Heart right ventricle (tissue), 16 donors: ENCODE measurements around the gene RTN4R. TPM values are rescaled to one million over a fixed set of nuclear protein-coding genes. Genes with fewer than 3 reads are reported as not detected.

Experiments
- ATAC-seq, 8 donors: fragments of 200-7000 bp; cut with Tn5 transposase; one replicate each; pipeline ENCODE4 v1.9.1; 2020; ENCODE audit warnings: mild to moderate bottlenecking in 8 of 8, moderate library complexity in 8 of 8, moderate number of reproducible peaks in 1 of 8
- DNase-seq, 2 donors: peaks; one replicate each; pipeline ENCODE4 v3.0.0-alpha.2; 2020
- H3K27ac ChIP-seq, 10 donors: fragments of 200-600 bp; sonication (generic) in 2 of 10; one replicate each; pipeline versions ENCODE4 v1.5.0 to v1.8.0; 2020 to 2022; ENCODE audit warnings: mild to moderate bottlenecking in 3 of 10
- H3K27me3 ChIP-seq, 7 donors: fragments of 200-600 bp; one replicate each; pipeline ENCODE4 v1.8.0; 2021 to 2022; ENCODE audit warnings: mild to moderate bottlenecking in 2 of 7
- H3K36me3 ChIP-seq, 9 donors: fragments of 200-600 bp; sonication (generic) in 1 of 9; one replicate each; pipeline versions ENCODE4 v1.5.0 to v1.8.0; 2020 to 2022; ENCODE audit warnings: mild to moderate bottlenecking in 2 of 9
- H3K4me1 ChIP-seq, 9 donors: fragments of 200-600 bp; sonication (generic) in 1 of 9; one replicate each; pipeline versions ENCODE4 v1.5.0 to v1.8.0; 2020 to 2022; ENCODE audit warnings: mild to moderate bottlenecking in 4 of 9
- H3K4me3 ChIP-seq, 10 donors: fragments of 200-600 bp; sonication (generic) in 2 of 10; one replicate each; pipeline versions ENCODE4 v1.5.0 to v1.8.0; 2020 to 2022; ENCODE audit warnings: mild to moderate bottlenecking in 7 of 10, moderate library complexity in 2 of 10
- H3K9me3 ChIP-seq, 11 donors: fragments of 200-600 bp in 10 of 11; sonication (generic) in 2 of 11; one replicate each; pipeline versions ENCODE4 v1.5.0 to v1.8.0; 2013 to 2022; ENCODE audit warnings: mild to moderate bottlenecking in 2 of 11, control low read depth in 1 of 11, moderate library complexity in 1 of 11
- WGBS, 2 donors: extraction: QIAGEN DNeasy Blood & Tissue Kit; methylation state at CpG; one replicate each; pipeline ENCODE4 v1.1.7; 2013; ENCODE audit warnings: inconsistent platforms in 1 of 2; 5-methylcytosine and 5-hydroxymethylcytosine counted together
- intact Hi-C, 10 donors: fragments of 100-400 bp; cut with DNase I; formaldehyde crosslinking; loops; one replicate each; pipeline versions ENCODE4 v1.11.1 to v1.14.2; 2022
- polyA plus RNA-seq, 2 donors: library from polyadenylated mRNA; stranded (reverse); fragments of 200-250 nt; gene quantifications; one replicate each; pipeline ENCODE4 v1.2.3, GENCODE V29; 2013
- total RNA-seq, 10 donors: library from RNA; stranded (reverse); fragmentation: NEBNext Ultra II Directional in 3 of 10; extraction: Animal tissue kit (Norgen Biotek cat#: 25700) in 3 of 10; gene quantifications; one replicate each; pipeline versions ENCODE4 v1.2.1 to v1.2.4, GENCODE V29; 2021 to 2023
- TF ChIP-seq, protein P1 (sequence below), 9 donors: fragments of 200-600 bp; sonication (generic) in 2 of 9; IDR thresholded peaks; one replicate each; pipeline versions ENCODE4 v1.5.0 to v1.8.0; 2021 to 2022; ENCODE audit warnings: antibody characterized with exemption in 9 of 9, mild to moderate bottlenecking in 5 of 9, moderate library complexity in 1 of 9
- donor health status: Arrhythmogenic right ventricular cardiomyopathy.
- donor health status: ischemic (EF 13 %, LVEDD 7.1; RV severe dilation, severe dysfunction).
- donor health status: healthy with polysubstance abuse.
- donor health status: DM: no; HTN: yes; CAD: no.
- donor health status: DM: no; HTN: no; CAD: no.
- donor health status: ischemic (EF 25% LVEDD 6.9; RV normal size, moderate dysfunction).
- donor health status: ischemic (EF 25% LVEDD 5.7; RV mildly dilated, moderate dysfunction).
- donor health status: healthy.
- donor health status: DM: yes; HTN: yes; CAD: no.
- donor health status: Ischemic cardiomyopathy.
- donor health status: ischemic (EF 35%, LVEDD 5.7; RV mildly dilated, moderate dysfunction).
- donor health status: nonischemic (EF 11% LVEDD 7.7; RV severe dilation, severe dysfunction).
- donor health status: DM: yes; HTN: yes; CAD: no.
- donor health status: PGD.
- donor health status: ischemic (EF 29% LVEDD 5.4; RV normal size, mild dysfunction).
- donor health status: nonischemic (EF 23%, LVEDD 6.1; RV moderate dilation, normal function).

Gene RTN4R
- total and polyA plus RNA-seq, 12 donors = 0.56 to 2.5 (median 0.93) TPM

DNA sequence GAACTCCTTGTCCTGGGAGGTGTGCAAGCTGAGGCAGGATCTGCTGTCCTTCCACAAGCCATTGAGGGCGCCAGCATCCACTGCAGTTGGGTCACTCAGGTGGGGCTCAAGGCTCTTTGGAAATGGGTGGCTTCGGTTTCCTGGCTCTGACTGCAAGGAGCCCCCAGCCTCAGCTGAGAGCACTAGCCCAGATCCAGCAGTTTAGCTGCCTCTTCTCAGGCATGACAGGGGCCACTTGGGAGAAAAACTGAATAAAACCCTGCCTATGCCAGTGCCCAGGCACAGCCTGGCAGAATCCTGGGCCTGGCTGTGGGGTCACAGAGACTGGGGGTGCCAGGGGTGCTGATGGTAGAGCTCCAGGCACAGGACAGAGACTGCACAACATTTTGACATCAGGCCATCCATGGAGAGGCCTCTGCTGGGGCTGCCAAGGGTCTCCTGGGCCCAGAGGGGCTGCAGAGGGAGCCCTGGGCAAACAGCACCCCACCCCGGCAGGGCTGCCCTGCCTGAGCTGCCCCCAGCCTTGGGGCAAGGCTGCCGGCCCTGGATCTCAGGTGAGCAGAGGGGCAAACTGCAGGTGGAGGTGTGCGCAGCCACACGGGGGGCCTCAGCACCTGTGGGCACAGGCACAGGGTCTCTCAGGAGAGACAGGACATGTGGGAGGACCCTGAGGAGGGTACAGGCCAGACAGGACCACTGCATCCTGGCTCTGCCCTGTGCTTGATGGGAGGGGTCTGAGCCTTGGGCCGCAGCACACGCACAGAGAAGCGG, 28.3 kb downstream of the RTN4R start:
- peak overlapping the region; percentile 35 to 91 (median 80) for H3K27ac ChIP-seq
- TF ChIP-seq, protein P1, sequence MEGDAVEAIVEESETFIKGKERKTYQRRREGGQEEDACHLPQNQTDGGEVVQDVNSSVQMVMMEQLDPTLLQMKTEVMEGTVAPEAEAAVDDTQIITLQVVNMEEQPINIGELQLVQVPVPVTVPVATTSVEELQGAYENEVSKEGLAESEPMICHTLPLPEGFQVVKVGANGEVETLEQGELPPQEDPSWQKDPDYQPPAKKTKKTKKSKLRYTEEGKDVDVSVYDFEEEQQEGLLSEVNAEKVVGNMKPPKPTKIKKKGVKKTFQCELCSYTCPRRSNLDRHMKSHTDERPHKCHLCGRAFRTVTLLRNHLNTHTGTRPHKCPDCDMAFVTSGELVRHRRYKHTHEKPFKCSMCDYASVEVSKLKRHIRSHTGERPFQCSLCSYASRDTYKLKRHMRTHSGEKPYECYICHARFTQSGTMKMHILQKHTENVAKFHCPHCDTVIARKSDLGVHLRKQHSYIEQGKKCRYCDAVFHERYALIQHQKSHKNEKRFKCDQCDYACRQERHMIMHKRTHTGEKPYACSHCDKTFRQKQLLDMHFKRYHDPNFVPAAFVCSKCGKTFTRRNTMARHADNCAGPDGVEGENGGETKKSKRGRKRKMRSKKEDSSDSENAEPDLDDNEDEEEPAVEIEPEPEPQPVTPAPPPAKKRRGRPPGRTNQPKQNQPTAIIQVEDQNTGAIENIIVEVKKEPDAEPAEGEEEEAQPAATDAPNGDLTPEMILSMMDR (IDR thresholded peaks at IDR 0.05) = no peak
- ATAC-seq (no peak), DNase-seq (no peak)
- H3K27me3 ChIP-seq = no peaks in the 10 kb centered on the region
- WGBS, 2 donors = 65 to 66% methylated on average over 9 of the region's 9 CpGs
- no peaks in the 10 kb centered on the region for H3K9me3 ChIP-seq
- peak overlapping the region in 7 of 10 donors; percentile 1 to 33 (median 30) for H3K4me3 ChIP-seq
- intact Hi-C loops = loop anchor here in 5 of 10 donors (5.0 kb wide), 2 partner anchors 33 to 63 kb away; no protein-coding TSS in a partner anchor
- H3K4me1 ChIP-seq = peaks cover 46 to 69% (median 55%) of the 10 kb centered on the region in 9 donors
- no peaks in the 10 kb centered on the region for H3K36me3 ChIP-seq

DNA sequence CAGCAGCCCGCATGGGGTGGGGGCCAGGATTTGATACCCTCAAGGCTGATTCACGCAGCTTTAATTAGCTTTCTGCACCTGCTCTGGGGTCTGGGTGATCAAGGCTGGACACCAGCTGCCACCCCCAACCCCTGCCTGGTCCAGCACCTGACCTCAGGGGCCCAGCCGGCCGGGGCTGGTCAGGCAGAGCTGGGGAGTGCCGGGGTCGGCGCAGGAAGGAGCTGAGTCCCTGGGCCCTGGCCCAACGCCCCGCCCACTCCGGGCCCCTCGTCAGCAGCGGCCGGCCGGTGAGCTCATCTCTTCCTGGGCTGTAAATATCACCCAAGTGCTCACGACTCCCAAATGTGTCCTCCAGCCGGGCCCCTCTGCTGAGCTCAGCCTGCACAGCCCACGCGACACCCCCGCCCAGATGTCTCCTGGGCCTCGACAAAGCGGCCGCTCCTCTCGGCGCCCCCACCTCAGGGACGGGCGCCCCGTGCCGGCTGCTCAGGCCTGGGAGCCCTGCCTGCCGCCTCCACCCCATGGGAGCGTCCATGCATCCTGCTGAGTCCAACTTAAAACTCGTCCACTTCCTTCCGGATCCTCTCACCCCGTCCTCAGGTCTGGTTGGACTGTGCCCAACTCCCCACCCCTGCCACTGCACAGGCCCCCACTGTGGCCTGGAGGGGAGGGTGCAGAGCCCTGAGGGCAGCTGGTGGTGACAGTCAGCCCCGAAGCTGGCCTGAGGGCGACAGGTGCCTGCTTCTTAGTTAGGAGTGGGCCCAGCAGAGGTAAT, 29.0 kb downstream of the RTN4R start:
- DNase-seq = peak; percentile 59 to 68
- peak overlapping the region; percentile 35 to 91 (median 80) for H3K27ac ChIP-seq
- peak overlapping the region in 7 of 10 donors; percentile 3 to 33 (median 30) for H3K4me3 ChIP-seq

DNA sequence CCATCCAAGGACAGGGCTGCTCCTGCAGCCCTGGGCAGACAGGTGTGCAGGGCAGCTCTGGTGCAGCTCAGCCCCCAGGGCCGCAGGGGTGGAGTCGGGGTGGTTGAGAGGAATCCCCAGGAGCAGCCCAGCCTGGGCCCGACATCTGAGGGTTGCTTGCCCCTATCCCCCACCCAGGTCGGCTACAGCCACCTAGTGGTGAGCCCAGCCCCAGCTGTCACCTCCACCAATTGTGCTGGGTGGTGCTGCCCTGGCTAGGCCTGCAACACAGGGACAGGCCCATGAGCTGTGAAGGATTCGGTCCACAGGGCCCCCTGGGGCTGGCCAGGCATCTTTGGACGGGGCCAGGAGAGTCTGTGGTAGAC, 29.6 kb downstream of the RTN4R start:
- Histone ChIP-seq H3K36me3 (no peaks in the 10 kb centered on the region), H3K4me3 (peak overlapping the region in 3 of 10 donors; percentile 30 to 33 (median 33)), H3K27me3 (no peaks in the 10 kb centered on the region), H3K4me1 (peaks cover 33 to 56% (median 43%) of the 10 kb centered on the region in 9 donors), H3K27ac (peak overlapping the region; percentile 35 to 91 (median 80)), H3K9me3 (no peaks in the 10 kb centered on the region)
- intact Hi-C loops = loop anchor here in 1 of 10 donors (5.0 kb wide), 1 partner anchor 61 kb away; no protein-coding TSS in a partner anchor
- TF ChIP-seq, protein P1 (IDR thresholded peaks at IDR 0.05) = peak in 8 of 9 donors; percentile 53 to 67 (median 56)
- ATAC-seq = peak; percentile 24 to 64 (median 58)
- WGBS, 2 donors = 61 to 73% methylated on average over 6 of the region's 6 CpGs
- DNase-seq = peak; percentile 53 to 63

More for the DNA sequence above, 29.0 kb downstream of the RTN4R start:
- no peaks in the 10 kb centered on the region for H3K9me3 ChIP-seq
- no peaks in the 10 kb centered on the region for H3K36me3 ChIP-seq
- no peaks in the 10 kb centered on the region for H3K27me3 ChIP-seq
- TF ChIP-seq, protein P1 (IDR thresholded peaks at IDR 0.05) = no peak
- 36 to 46% methylated on average over 35 of the region's 35 CpGs for WGBS, 2 donors
- ATAC-seq = peak; percentile 42 to 83 (median 63)
- peaks cover 39 to 62% (median 49%) of the 10 kb centered on the region in 9 donors for H3K4me1 ChIP-seq
- intact Hi-C loops = loop anchor here in 1 of 10 donors (5.0 kb wide), 1 partner anchor 62 kb away; no protein-coding TSS in a partner anchor
